Sigmoid colon (tissue), 4 donors: ENCODE data around the gene ZNF518B.

Experiments
- CTCF ChIP-seq, 4 experiments: fragments of 450-650 bp in 3 of 4; fragments of 200-600 bp in 1 of 4; IDR thresholded peaks; one replicate each; pipeline ENCODE4 v1.5.1; 2016 to 2019; ENCODE audit warnings: antibody characterized with exemption in 4 of 4, mild to moderate bottlenecking in 3 of 4, moderate library complexity in 2 of 4
- EP300 ChIP-seq, 4 donors: sonication (generic); formaldehyde crosslinking; IDR thresholded peaks; one replicate each; pipeline ENCODE4 v1.6.1; 2017; ENCODE audit warnings: antibody characterized with exemption in 4 of 4
- POLR2A ChIP-seq, 2 donors: fragments of 450-650 bp; IDR thresholded peaks; one replicate each; pipeline ENCODE4 v1.6.1; 2016; ENCODE audit warnings: antibody characterized with exemption in 2 of 2, mild to moderate bottlenecking in 2 of 2, moderate library complexity in 2 of 2

- TF ChIP-seq CTCF (IDR thresholded peaks at IDR 0.05) (no peak), POLR2A (IDR thresholded peaks at IDR 0.05) (no peak), EP300 (IDR thresholded peaks at IDR 0.05) (no peak)
Observed at GRCh38 chr4:10457255-10457801, at the start of gene ZNF518B.
